Upper lobe of left lung (tissue), 4 donors: Measurements from ENCODE around the gene DIP2C.

ENCODE experiments used
- POLR2A ChIP-seq, 4 donors: fragments of 450-650 bp; IDR thresholded peaks; one replicate each; pipeline ENCODE4 v1.5.1; 2016 to 2017; ENCODE audit warnings: antibody characterized with exemption in 4 of 4, mild to moderate bottlenecking in 2 of 4
- TF ChIP-seq, protein P1 (sequence below), 6 experiments: fragments of 450-650 bp in 4 of 6; fragments of 200-600 bp in 2 of 6; sonication (generic) in 2 of 6; IDR thresholded peaks; one replicate each; pipeline ENCODE4 v1.5.1; 2016 to 2019; ENCODE audit warnings: antibody characterized with exemption in 6 of 6

DNA sequence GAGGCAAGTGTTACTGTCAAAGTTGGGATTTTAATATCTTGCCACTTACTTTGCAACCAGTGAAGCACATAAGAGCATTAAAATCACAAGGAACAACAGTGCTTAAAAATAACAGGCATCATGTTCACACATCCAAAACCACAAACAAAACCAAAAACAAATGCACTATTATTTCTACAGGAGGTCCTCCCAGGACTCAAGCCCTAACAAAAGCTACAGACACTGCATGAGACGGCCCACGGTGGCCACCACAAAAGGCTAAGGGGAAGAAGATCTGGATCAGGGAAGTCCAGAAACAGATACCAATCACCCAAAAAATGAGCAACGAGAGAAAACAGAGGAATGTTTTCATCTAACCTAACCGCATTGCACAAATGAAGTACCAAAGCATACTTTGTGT, 395.8 kb downstream of the DIP2C start:
- TF ChIP-seq POLR2A (IDR thresholded peaks at IDR 0.05) = no peak
- TF ChIP-seq, protein P1, sequence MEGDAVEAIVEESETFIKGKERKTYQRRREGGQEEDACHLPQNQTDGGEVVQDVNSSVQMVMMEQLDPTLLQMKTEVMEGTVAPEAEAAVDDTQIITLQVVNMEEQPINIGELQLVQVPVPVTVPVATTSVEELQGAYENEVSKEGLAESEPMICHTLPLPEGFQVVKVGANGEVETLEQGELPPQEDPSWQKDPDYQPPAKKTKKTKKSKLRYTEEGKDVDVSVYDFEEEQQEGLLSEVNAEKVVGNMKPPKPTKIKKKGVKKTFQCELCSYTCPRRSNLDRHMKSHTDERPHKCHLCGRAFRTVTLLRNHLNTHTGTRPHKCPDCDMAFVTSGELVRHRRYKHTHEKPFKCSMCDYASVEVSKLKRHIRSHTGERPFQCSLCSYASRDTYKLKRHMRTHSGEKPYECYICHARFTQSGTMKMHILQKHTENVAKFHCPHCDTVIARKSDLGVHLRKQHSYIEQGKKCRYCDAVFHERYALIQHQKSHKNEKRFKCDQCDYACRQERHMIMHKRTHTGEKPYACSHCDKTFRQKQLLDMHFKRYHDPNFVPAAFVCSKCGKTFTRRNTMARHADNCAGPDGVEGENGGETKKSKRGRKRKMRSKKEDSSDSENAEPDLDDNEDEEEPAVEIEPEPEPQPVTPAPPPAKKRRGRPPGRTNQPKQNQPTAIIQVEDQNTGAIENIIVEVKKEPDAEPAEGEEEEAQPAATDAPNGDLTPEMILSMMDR (IDR thresholded peaks at IDR 0.05) = no peak
